NCI-H1105 (cell line): ENCODE results near the gene MRPL49.

Source experiments
- DNase-seq: peaks from one replicate; lab custom pipeline; 2025; lab: John Stamatoyannopoulos, UW

MRPL49 gene

GRCh38 chr11:65121865-65122696 lies at the start of gene MRPL49, which contains the start of gene FAU:
TSS of gene MRPL49 (plus strand) at chr11:65122321. CDS start at chr11:65122347, 26 bp downstream.
TSS of gene FAU (minus strand) at chr11:65122134. CDS start at chr11:65121813, 321 bp downstream.
- DNase-seq = peak; percentile 99

- DNase-seq = no peak
Measured at GRCh38 chr11:65072631-65072966, 49.5 kb upstream of the MRPL49 start.

GRCh38 chr11:65077451-65077850 lies 44.7 kb upstream of the MRPL49 start:
- no peak for DNase-seq

- DNase-seq = no peak
Measured at GRCh38 chr11:65078151-65078550, 44.0 kb upstream of the MRPL49 start.

GRCh38 chr11:65078786-65079342 lies 43.3 kb upstream of the MRPL49 start:
- DNase-seq = no peak

- no peak for DNase-seq
Measured at GRCh38 chr11:65083134-65083833, 38.8 kb upstream of the MRPL49 start.

GRCh38 chr11:65083834-65084597 lies 38.1 kb upstream of the MRPL49 start, which contains the start of the genes CDCA5 and ZFPL1:
TSS of gene CDCA5 (minus strand) at chr11:65084040. CDS start at chr11:65083978, 62 bp downstream.
TSS of gene ZFPL1 (plus strand) at chr11:65084222. CDS start at chr11:65084699, 477 bp downstream.
- peak; percentile 96 for DNase-seq

- no peak for DNase-seq
Measured at GRCh38 chr11:65084598-65085375, 37.3 kb upstream of the MRPL49 start.

- DNase-seq = no peak
Measured at GRCh38 chr11:65085446-65085845, 36.7 kb upstream of the MRPL49 start.

GRCh38 chr11:65086809-65087208 lies 35.3 kb upstream of the MRPL49 start:
- no peak for DNase-seq

- DNase-seq = no peak
Measured at GRCh38 chr11:65087216-65087615, 34.9 kb upstream of the MRPL49 start.

GRCh38 chr11:65087827-65088226 lies 34.3 kb upstream of the MRPL49 start:
- no peak for DNase-seq

- DNase-seq = no peak
Measured at GRCh38 chr11:65089621-65090020, 32.5 kb upstream of the MRPL49 start.

- DNase-seq = no peak
Measured at GRCh38 chr11:65090628-65091027, 31.5 kb upstream of the MRPL49 start.

GRCh38 chr11:65095427-65095826 lies 26.7 kb upstream of the MRPL49 start:
- DNase-seq = no peak

- DNase-seq = peak; percentile 85
Measured at GRCh38 chr11:65095974-65096806, 25.9 kb upstream of the MRPL49 start, which contains the start of gene VPS51. TSS of gene VPS51 (plus strand) at chr11:65096214. CDS start at chr11:65096251, 37 bp downstream.

- no peak for DNase-seq
Measured at GRCh38 chr11:65096926-65097325, 25.2 kb upstream of the MRPL49 start.

- no peak for DNase-seq
Measured at GRCh38 chr11:65100674-65101350, 21.3 kb upstream of the MRPL49 start.
